Activated CD4-positive, CD25-positive, alpha-beta regulatory T cell treated with anti-CD3 and anti-CD28 coated beads, Interleukin-2, amount 50 U/mL, for 16 hours (primary cell): ENCODE results near the gene DENND4C.
"Not testable (repeated sequence)": the region's sequence is repeated elsewhere in the genome, so short reads cannot be mapped to it uniquely, and the experiment has no call there.

Source experiments
- DNase-seq: peaks from one replicate; pipeline ENCODE4 v3.0.0-alpha.2; 2020; ENCODE audit warnings: low read depth, low spot score

DENND4C gene

GRCh38 chr9:19224563-19224962 lies 5.9 kb upstream of the DENND4C start:
- DNase-seq, result no peak

DNA sequence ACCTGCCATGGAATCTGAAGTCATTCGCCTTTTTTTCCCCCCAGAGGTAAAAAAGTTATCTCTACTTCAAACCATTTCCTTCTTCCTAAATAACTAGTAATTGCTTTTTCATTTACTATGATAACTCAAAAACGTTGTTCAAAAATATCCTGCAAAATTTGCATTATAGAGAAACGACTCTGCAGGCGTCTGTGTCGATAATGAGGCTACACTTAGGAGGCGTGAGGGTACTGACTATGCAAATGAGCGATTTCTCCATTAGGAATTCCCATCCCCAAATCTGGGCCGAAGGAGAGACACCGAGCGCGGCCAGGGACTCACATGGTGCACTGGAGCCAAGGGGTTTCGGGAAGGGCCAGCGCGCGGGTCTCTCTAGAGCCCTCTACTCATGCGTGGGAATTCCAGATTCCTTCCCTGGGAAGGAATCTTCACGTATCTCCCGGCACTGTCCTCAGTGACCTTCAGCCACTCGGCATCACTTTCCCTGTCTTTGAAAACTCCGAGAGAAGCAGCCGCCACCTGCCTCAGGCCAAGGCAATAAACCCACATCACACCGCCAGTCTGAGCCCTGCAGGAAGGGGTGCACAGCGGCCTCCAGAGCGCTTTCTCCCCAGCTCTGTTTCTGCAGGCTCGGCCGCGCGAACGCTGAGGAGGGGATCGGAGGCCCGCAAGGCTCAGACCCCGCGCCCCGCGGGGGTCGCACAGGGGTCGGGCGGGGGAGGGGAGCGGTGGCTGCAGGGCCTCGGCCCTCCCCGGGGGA lies 718 bp upstream of the DENND4C start:
- no peak for DNase-seq

GRCh38 chr9:19231126-19231903 lies 822 bp downstream of the DENND4C start:
- no peak for DNase-seq

- DNase-seq, result no peak
These were observed 1.7 kb downstream of the DENND4C start for GRCh38 chr9:19231904-19232822.

- DNase-seq, result no peak
These were observed 2.3 kb downstream of the DENND4C start for GRCh38 chr9:19232823-19233194.

- DNase-seq, result no peak
These were observed 2.9 kb downstream of the DENND4C start for GRCh38 chr9:19233344-19233743.

GRCh38 chr9:19239955-19240354 lies 9.5 kb downstream of the DENND4C start:
- DNase-seq, result no peak

DNA sequence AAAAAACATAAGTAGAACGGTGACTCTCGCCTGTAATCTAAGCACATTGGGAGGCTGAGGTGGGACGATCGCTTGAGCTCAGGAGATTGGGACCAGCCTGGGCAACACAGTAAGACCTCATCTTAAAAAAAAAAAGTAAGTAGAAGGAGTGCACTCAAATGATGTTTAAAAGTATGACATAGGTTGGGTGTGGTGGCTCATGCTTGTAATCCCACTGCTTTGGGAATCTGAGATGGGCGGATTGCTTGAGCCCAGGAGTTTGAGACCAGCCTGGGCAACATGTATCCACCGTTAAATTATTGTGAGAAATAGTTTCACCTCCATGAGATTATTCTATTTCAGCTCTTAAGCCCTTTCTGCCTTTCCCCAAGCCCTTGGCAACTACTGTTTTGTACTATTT lies 11.2 kb downstream of the DENND4C start:
- DNase-seq, result no peak

GRCh38 chr9:19243366-19244033 lies 13.0 kb downstream of the DENND4C start:
- DNase-seq, result no peak

GRCh38 chr9:19246891-19247290 lies 16.4 kb downstream of the DENND4C start:
- no peak for DNase-seq

- no peak for DNase-seq
These were observed 16.9 kb downstream of the DENND4C start for GRCh38 chr9:19247420-19247819.

- not testable (repeated sequence) for DNase-seq
These were observed 19.9 kb downstream of the DENND4C start for GRCh38 chr9:19250346-19250745.

GRCh38 chr9:19251203-19251602 lies 20.7 kb downstream of the DENND4C start:
- DNase-seq, result not testable (repeated sequence)

- not testable (repeated sequence) for DNase-seq
These were observed 21.1 kb downstream of the DENND4C start for GRCh38 chr9:19251622-19252021.

- DNase-seq, result no peak
These were observed 21.8 kb downstream of the DENND4C start for GRCh38 chr9:19252174-19252884.

DNA sequence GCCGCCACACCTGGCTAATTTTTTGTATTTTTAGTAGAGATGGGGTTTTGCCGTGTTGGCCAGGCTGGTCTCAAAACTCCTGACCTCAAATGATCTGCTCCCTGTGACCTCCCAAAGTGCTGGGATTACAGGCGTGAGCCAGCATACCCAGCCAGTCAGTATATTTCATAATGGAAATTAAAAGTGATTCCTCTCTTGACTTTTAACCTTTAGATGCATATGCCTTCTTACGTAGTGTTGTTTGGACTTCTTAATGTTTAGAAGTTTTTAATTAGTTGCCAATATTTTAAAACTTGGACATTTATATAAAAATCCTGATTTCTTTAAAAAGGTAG lies 22.4 kb downstream of the DENND4C start:
- no peak for DNase-seq

- no peak for DNase-seq
These were observed 24.6 kb downstream of the DENND4C start for GRCh38 chr9:19255112-19255511.

GRCh38 chr9:19255821-19256220 lies 25.3 kb downstream of the DENND4C start:
- no peak for DNase-seq

DNA sequence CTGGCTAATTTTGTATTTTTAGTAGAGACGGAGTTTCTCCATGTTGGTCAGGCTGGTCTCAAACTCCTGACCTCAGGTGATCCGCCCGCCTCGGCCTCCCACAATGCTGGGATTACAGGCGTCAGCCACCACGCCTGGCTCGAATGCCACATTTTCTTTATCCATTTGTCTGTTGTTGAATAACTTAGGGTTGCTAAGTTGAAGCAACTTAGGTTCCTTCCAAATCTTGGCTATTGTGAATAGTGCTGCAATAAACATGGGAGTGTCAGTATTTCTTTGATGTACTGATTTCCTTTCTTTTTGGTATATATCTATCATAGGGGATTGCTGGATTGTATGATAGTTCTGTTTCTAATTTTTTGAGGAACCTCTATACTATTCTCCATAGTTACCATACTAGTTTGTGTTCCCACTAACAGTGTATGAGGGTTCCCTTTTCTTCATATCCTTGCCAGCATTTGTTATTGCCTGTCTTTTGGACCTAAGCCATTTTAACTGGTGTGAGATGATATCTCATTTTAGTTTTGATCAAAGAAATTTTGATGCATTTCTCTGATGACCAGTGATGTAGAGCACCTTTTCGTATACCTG lies 29.3 kb downstream of the DENND4C start:
- not testable (repeated sequence) for DNase-seq

DNA sequence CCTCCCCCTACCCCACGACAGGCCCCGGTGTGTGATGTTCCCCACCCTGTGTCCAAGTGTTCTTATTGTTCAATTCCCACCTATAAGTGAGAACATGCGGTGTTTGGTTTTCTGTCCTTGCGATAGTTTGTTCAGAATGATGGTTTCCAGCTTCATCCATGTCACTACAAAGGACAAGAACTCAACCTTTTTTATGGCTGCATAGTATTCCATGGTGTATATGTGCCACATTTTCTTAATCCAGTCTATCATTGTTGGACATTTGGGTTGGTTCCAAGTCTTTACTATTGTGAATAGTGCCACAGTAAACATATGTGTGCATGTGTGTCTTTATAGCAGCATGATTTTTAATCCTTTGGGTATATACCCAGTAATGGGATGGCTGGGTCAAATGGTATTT lies 35.1 kb downstream of the DENND4C start:
- not testable (repeated sequence) for DNase-seq
